Hematopoietic multipotent progenitor cell (in vitro differentiated cells): ENCODE results near the gene SLC10A7. TPM values are rescaled to one million over a fixed set of nuclear protein-coding genes. Genes with fewer than 3 reads are reported as not detected.

Experiments used
- DNase-seq, 3 donors: peaks; one replicate each; pipeline ENCODE4 v3.0.0-alpha.2; 2011 to 2015; ENCODE audit warnings: low read depth in 2 of 3, low spot score in 2 of 3
- total RNA-seq: library from RNA; depleted of rRNA; stranded (reverse); fragments of >200 nt; gene quantifications from one replicate; pipeline ENCODE4 v1.2.3, GENCODE V29; 2012

Gene SLC10A7
- total RNA-seq, 1 donor = 10.5 TPM

DNA sequence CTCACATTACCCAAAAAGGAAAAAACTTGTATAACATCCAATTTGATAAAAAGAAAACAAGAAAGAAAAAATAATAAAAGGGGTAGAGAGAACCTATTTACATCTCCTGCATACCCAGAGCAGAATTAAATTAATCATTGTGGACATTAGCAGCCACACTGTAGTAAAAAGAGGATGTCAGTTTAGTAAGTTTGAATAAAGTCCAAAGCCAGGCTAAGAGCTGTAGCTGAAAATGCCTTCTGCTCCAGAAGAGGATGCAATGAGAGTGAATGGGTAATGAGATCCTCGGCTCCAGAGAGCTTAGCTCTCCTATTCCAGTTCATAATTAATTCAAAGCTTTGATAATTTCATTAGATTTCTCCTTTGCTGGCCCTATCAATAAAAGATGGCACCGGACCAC lies 78.2 kb downstream of the SLC10A7 start:
- DNase-seq = no peak

DNA sequence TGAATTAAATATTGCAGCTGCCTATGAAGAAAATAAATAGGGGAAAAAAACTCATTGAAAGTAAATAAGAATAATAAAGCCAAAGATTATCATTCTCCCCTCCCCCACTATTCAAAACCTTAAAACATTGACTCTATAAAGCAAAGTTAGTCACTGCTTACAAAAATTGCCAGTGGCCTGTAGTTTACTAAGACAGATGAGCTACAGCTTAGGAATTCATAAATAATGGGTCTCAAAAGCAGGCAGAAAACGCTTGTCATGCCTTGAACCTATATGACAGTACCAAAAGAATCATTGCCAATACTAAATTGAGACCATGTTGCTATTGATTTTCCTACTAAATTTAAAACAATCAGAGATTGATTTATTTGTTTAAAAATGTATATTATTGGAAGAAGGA lies 78.9 kb downstream of the SLC10A7 start:
- DNase-seq = no peak

DNA sequence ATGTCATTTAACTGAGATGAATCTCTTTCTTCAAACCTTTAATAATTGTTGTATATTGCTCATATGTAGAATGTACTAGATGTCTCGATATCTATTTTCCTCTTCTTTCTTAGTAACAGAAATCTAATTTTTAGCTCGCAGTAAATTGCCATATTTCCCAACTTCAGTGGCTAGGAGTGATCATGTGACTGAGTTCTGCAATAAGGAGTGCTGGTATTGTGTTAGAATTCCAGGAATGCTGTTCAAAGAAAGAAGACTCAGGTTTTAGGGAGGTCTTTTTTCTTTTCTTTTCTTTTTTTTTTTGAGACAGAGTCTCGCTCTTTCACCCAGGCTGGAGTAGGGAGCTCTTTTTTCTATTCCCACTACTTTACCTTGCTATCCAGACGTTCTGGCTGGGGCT lies 81.7 kb downstream of the SLC10A7 start:
- no peak for DNase-seq

DNA sequence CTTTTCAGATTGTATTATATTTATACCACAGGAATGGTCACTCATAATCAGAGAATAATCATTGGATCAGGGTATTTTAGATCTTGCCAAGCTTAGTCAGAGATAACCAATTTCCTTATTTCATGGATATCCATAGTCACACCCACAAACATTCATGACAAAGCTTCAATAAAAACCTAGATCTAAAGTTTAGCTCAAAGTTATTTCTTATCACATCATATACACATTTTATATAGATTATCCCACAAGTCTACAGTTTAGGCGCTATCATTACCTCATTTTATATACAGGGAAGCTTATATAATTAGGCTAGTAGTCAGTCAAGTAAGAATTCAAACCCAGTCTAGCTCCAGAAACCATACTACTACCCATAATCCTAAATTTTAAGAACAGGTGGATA lies 82.3 kb downstream of the SLC10A7 start:
- no peak for DNase-seq

DNA sequence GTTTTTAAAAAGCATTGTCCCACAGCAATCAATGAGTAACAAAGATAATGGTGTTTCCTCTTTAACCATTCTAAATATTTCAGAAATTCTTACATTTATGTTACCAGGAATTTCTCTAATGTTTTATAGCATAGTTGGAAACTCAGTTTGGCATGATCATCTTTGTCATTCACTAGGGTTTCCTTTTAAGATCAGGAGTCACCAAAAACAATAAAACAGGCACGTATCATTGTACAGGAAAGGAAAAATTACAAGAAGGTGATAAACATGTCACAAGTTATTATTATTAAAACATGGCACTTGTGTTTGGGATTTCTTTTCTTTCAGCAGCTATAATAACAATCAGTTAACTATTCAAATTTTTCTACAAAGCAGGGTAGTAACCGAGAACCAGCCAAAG lies 84.0 kb downstream of the SLC10A7 start:
- no peak for DNase-seq

DNA sequence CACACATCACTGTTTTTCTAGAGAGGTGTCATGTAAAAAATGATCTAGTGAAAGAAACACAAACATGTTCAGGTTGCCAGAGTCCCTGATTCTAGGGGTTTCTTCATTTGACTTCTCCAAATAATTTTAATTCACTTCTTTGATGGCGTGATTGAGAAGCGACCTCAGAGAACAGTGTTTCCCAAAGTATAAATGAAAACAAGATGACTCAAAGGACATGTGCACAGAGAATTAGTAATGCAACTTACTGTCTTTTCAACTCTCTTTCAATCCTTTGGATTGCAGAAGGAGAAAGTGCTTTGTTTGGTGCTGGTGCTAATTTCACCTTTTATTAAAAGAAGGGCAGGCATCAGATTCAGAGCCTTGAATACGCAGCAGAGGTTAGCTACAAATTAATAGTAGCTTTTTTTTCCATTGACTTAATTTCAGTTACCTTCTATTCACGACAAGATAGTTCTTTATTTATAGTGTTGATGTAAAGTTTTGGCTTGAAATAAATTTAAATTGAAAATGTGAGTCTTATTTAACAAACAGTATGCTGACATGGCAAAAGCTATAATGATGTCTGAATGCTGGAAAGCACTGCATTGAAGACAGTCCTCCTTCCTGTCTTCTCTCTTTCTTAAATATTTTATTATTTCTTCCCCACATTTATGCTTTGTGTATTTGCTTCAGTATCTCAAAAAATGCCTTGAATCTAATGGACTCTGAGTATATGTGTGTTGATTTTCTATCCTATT lies 85.1 kb downstream of the SLC10A7 start:
- no peak for DNase-seq

DNA sequence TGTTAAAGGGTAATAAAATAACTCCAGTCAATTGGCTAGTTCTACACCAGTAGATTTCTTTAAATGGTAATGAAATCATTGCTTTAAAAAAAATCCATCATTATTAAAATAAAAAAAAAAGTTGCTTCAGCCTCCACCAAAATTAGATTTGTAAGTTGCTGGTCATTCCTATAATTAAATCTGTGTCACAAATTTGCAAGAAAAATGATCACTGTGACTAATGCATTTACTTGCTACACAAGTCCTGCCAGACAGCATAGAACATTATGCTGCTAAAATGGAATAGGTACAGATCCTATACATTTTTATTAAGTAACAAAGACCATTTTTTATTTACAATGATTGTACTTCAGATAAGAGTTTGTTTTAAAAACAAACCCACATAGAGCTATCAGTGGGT lies 85.8 kb downstream of the SLC10A7 start:
- no peak for DNase-seq

DNA sequence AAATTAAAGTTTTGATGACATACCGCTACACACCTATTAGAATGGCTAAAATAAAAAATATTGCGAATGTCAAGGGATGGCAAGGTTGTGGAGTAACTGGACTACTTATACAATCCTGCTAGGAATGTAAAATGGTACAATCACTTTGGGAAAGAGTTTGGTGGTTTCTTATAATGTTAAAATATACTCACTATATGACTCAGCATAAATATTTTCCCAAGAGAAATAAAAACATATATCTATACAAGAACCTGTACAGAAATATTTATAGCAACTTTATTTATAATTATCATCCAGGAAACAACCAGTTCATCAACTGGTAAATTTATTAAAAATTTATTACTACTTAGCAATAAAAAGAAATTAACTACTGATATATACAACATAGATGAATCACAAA lies 89.7 kb downstream of the SLC10A7 start:
- DNase-seq = no peak

DNA sequence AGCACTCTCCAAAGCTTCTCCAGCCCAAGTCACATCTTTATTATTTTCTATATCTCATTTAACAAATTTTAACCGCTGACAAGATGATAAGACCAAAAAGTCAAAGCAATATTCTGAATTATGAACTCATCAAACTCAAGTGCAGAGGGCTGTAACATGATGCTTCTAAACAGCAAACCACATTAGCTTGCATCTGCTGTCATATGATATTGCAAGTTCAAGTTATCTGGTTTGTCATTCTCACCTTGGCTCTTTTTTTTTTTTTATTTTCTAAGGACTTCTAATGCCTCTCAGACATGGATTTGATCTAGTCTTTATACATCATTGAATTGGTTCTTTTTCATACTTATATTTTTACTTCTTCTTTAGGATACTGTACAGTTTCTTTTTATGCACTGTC lies 93.4 kb downstream of the SLC10A7 start:
- DNase-seq = no peak

DNA sequence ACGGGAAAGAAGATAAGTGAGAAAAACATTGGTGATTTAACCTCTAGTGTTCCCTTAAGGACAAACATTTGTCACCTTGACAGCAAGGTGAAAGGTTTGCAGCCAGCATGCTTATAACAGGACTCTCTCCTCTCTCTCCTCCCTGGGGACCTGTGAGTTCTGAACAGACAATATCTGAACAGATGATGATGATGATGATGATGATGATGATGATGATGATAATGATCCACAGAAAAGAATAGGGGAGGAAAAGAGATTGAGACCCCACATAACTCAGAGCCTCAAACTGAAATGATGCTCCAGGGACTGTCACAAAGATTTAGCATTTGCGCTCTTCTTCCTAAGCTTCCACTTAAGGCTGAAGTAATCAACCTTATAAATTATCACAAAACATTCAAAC lies 103.9 kb downstream of the SLC10A7 start:
- DNase-seq = no peak

DNA sequence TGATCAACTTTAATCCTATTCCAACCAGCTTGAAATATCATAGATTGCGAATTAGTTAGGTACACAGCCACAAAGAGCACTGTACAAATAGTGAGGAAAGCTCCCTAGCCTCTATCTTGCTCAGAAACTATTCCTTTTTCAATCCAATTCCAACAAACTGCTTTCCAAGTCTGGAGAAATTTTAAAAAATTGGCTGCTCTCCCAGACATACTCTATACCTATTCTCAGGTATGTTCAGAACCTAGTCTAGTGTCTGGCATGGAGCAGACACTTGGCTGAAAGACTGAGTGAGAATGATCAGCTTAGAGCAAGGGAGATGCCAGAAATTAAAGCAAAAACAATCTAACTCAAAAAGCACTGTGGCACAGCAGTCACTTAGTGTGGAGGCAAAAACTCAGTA lies 105.9 kb downstream of the SLC10A7 start:
- no peak for DNase-seq

DNA sequence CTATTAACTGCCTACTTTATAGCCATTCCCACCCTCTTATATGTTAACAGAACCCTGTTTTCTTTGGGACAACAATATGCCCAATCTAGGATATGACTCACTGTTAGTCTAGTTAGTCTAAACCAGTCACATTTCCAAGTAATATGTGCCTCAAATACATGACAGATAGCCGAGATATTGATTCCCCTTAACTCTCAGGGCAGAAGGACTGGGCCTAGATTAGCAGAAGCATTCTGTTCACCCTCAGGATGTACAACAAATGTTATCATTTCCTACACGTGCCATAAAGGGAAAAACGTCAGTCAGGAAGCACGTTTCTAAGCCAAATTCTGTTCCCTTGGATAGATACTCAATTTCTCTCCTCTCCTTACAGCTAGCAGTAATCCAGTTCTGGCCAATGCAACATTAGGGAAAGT lies 114.1 kb downstream of the SLC10A7 start:
- DNase-seq = peak in 1 of 3 donors; percentile 3

DNA sequence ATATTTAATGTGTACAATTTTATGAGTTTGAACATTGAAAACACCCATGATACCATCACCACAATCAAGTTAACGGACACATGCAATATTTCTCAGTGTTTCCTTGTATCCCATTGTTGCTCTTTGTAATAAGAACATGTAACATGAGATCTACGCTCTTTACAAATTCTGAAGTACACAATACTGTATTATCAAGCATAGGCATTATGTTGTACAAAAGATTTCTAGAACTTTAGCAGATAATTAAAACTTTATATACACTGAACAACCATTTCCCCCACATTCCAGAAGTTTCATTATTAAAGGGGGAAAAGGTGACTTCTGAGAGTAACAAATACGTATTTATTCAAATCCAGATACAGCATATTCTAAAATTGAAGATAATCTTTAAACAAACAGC lies 114.5 kb downstream of the SLC10A7 start:
- DNase-seq = no peak

DNA sequence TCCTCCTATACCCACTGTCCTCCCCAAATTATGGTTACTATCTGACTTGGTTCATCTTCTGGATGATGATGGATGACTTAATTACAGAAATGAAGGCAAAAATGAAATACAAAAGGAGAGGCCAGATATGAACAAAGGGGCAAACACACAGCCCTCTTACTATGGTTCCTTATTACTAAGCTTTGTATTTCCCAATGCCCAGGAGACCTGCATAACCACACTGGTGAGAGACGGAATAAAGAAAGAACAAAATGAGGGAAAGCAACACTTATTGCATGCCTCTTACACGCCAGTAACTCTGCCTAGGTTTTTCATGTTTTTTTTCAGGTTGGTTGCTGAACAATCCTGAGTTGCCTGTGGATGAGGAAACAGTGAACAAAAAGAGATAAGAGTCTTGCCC lies 120.5 kb downstream of the SLC10A7 start:
- no peak for DNase-seq

DNA sequence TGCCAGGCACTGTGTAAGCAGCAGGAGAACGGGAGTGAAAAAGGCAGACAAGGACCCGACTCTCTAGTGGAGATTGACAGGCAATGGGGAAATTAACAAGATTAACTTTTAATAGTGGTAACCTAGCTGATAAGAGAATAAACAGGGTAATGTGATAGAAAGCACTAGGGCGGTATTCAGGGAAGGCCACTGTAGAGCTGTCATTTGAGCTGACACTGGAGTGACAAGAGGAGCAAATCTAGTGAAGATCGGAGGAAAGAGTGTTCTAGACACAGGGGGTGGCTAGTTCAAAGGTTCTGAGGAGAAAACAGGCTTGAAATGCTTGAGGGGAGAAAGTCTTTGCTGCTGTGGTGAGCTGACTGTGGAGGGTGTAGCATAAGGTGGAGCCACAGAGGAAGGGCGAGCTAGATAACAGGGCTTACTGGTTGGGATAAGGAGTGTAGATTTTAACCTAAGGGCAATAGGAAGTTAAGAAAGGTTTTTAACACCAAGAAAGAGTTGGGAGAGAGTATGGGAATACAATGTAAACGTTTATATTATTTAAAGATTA lies 122.8 kb downstream of the SLC10A7 start:
- DNase-seq = no peak

DNA sequence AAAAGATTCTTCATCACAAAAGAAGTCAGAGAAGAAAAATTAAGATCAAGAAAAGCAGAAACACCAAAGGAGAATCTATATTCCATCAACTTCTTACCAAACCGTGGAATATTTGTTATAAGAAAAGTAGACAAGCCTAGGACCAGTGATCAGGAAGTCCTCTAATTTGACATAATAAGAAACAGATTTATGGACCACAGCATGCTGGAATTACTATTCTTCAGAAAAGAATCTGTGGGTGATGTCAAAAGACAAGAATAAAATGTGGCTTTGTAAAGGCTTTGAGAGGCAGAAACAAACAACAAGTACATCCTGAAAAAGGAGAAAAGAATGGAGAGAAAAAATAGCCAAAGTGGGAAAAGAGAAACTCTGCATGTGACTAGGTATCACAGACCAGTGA lies 123.3 kb downstream of the SLC10A7 start:
- no peak for DNase-seq

DNA sequence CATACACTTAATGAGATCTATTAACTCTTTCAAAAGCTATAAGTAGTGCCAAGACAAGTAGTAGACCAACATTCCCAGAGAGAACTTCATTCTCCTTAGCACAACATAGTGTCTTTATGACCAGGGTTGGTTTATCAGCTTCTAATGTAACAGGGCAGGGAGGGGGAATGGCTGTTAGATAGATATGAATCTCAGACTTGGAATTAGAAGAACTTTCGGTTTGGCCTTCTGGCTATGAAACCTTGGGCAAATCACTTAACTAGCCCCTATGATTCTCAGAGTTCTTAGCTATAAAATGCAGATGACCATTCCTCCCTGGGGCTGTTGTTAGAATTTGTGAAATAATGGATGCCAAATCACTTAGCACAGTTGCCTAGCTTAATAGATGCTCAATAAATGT lies 132.2 kb downstream of the SLC10A7 start:
- DNase-seq = no peak

DNA sequence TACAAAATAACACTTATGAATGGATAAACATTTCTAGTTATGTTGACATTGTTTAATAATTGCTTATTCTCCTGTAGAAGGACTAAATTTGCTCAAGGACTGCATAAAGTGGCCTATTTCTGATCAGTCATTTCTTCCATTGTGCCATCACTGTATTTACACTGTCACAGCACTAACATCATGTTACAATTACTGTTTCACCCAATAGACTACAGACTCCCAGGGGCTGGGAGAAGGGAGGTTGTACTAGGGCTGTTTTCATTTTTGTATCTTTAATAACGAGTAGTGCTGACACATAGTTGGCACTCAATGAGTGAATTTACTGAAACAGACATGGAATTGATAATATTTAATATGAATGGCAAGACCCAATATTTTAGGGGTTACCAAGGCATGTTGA lies 139.5 kb downstream of the SLC10A7 start:
- no peak for DNase-seq

DNA sequence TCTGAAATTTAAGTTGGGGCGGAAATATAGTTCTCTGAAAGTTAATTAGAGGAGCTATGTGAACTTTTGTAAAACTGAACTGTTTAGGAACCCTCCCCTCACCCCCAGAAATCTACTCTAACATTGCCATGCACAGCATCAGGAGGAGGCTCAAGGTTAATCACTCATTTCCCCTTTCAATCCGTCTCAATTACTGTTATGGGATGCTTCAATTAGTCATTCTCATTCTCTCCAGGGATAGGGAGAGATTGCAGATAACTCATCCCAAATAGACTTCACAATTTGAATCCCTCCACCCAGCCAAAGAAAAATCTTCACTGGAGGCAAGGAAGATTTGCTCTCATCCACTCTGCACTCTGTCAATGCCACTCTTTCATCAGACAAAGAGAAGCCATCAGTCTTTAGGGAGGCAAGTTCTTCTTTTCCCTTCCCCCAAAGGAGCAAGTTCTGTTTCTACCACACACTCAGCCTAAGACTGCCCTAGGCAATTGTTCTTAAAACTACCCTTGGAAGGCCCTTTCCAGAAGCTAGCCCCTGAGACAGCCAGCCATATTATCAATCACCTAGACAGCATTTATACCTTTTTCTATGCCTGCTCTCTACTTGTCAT lies 140.4 kb downstream of the SLC10A7 start:
- DNase-seq = no peak

DNA sequence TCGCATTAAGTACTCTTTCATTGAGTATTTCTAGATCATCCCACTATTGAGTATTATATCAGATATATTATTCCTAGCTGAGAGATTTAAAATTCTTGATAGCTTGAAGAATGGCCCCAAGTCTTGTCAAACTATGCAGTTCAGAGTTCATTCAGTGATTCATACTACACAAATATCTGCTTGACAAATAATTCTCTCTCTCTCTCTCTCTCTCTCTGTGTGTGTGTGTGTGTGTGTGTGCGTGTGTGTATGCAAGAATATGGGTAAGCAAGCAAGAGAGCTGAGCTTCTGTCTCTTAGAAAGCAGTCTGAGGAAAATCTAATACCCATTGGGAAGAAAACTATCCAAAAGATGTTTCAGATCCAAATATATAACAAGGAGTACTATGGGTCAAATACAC lies 142.0 kb downstream of the SLC10A7 start:
- no peak for DNase-seq

DNA sequence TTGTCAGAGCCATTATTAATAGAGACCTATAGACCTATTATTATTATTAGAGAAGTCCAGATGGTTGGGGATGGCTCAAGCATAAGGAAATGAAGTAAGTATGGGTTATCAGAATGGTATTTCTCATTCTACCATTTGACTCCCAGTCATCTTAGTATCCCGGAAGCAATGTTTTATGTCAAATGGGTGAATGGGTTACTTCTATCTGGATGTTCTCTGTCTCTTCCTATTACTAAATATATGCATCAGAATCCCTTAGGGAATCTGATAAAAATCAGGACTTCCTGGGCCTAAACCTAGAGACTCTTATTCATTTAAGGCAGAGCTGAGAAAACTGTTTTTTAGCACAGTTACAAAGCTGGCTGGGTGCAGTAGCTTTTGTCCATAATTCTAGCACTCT lies 149.9 kb downstream of the SLC10A7 start:
- DNase-seq = no peak

DNA sequence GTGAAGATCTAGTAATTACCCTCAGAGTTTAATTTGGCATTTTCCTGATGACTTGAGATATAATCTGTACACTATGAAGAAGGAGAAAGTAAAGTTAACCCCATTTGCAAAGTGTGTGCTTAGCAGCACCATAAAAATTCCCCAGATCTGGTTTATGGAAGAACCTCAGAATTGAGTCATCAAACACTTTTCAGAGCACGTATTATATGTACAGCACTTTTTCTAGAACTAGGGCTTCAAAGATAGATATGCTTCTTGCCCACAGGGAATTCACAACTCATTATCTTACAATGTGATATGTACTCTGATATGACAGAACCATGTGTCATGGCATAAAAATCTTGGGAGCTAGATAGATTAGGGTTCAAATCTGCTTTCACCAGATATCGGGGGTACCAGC lies 150.9 kb downstream of the SLC10A7 start:
- no peak for DNase-seq
